Measurements from ENCODE around the gene RASEF. TPM values are rescaled to one million over a fixed set of nuclear protein-coding genes. Genes with fewer than 3 reads are reported as not detected.

RASEF gene
- 0.39 TPM in 1 of 2 replicates, not detected in the other for total RNA-seq

DNA sequence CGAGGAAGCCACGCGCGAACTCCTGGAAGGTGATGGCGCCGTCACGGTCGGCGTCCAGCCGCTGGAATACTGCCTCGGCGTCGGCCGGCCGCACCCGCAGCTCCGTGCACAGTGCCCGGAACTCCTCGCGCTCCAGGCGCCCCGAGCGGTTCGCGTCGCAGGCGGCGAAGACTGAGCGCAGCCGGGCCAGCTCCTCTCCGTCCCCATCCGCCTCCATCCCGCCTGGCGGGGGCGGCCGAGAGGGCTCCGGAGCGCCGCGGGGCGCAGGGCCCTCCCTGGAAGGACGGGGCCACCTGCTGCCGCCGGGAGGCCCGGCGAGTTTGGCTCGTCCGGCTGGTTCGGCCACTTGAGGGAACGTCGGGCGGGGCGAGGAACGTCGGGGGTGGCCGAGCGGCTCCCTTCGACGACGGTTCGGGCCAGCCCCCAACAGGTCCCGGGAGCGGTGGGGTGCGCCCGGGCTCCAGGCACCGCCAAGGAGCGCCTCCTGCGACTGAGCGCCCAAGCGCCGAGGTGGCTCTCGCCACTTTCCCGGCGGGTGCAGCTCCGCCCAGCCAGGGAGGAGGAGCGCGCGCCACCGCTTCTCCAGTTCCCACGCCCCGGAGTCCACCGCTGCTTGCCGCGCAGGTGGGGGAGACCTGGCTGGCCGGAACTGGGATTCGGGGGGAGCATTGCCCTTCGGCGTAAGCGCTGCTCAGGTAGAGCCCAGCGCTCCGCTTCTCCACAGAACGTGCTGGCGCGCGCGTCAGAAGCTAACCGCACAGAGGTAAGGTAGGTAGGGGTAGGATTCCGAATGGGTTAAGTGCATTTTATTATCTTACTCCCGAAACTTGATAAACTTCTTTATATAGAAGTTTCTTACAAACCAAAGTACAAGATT lies at the start of gene RASEF:
TSS of gene RASEF (minus strand) at position 492 of the 877 bp plus-strand sequence. CDS start at position 217, 275 bp downstream.

All from epithelial cell of alveolus of lung (primary cell).